GM21717 (cell line): ENCODE results near the gene LSS.

Source experiments
- ATAC-seq: cut with Tn5 transposase; IDR thresholded peaks from one replicate; pipeline ENCODE4 v1.9.1; 2021; ENCODE audit warnings: mild to moderate bottlenecking, moderate library complexity; ENCODE audit not compliant: unreplicated experiment

LSS gene

DNA sequence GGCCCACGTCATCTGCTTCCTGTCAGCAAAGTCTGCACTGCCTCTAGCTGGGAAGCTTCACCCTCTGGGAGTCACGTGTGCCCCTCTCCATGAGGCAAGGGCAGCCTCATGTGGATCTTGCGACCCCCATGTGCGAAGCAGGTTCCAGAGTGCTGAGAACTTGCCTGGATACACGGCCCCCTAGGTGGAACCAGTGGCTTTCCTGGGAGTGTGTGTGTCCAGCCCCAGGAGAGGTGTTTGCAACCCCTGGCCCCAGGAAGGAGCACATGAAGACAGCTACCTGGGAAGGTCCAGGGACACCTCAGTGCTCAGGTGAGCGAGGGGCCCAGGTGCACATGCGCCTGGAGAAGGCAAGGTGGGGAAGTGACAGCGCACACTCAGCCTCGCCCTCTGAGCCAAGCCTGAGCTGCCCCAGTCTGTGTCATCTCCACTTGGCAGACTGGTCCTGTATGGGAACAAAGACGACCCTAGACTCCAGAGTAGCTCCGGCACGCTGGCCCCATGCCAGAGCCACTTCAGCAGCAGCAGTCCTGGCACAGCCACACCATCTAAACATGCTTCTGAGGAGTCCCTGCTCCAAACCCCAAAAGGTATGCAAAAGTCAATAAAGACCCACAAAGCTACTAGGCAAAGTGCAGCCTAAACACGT lies 8.9 kb downstream of the LSS start:
- no peak for ATAC-seq

DNA sequence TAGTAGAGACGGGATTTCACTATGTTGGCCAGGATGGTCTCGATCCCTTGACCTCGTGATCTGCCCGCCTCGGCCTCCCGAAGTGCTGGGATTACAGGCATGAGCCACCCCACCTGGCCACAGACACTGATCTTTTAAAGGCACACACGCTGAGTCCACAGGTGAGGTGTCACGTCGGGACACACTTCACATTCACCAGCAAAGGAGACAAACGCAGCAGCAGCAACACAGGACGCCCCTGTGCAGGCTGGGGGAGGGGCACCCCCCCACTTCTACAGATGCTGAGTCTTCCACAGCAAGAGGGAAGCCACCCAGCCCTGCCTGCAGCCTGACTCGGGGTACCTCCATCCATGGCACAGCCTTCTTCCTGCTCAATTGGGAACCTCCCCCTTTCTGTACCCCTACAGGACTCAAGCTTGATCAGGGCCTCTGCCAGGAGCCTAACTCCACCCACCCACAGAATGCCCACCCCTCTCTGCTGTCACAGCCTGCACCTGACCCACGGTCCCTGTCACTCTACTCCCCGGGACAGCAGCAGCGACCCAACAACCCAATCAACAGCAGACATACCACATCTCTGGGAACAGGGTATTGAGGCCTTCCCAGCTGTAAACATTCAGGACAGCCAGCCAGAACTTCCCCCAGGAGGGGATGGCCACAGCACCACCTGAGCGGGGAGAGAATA lies 9.5 kb downstream of the LSS start:
- no peak for ATAC-seq

- ATAC-seq: no peak
These were observed 10.9 kb downstream of the LSS start for GRCh38 chr21:46217511-46218196.

GRCh38 chr21:46216132-46216747 lies 12.3 kb downstream of the LSS start:
- no peak for ATAC-seq

DNA sequence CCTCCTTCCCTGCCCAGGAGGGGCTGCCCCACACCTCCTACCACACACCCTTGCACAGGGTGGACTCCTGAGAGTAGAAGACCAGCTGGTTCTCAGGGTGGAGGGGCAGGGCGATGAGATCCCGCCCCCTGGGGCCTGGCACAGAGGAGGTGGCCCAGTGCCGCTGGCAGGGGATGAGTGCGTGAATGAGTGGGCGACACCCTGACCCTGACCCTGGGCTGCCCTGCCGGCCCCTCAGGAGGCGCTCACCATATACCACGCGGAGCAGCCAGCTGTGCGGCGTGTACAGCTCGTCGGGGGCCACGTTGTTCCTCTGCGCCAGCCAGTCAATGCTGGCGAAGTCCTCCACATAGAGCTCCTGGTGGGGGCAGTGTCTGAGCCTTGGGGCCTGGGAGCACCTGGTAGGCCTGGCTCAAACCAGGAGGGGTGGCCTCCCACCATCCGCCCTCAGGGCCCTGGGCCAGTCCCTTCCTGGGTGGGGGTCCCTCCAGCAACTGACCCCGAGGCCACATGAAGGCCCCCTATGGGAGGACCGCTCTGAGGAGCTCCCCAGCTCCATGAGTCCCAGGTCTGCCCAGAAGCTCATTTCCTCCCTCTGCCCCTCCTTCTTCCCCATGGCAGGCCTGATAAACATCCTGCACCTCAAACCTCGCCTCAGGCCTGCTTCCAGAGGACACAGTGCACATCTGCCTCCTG lies 13.0 kb downstream of the LSS start:
- ATAC-seq: no peak

DNA sequence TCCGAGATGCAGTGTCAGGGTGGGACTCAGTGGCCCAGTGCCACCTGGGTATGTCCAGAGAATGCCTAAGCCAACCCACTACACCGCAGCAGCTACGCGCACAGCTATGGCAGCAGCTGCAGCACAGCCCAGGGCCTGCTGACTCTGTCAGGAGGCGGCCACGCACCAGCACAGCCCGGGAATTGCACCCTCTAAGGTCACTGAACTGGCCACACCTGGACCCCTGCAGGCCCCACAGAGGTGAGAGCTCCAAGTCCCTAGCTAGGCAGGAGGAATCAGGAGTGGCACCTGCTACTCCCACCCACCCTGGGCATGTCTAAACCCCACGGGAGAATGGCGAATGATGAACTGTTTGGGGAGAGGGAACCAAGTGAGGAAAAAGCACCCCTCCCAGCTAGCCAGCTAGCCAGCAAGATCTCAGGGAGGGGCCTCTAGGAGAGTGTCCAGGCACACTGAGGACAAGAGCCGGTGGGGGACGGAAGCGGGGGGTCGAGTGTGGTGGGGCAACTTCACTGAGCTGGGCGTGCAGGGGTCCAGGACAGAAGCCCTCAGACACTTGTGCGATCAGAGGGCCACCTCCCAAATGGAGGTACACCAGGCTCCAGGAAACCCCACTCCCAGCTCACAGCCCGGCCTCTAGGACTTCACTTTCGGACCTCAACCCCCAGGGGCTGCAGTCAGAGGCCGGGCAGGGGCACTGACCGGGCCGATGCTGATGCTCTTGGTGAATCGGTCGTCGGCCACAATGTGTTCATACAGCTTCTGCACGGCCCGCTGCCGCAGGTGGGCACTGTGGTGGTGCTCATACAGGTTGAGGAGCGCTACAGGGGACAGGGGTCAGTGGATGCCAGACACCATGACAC lies 13.9 kb downstream of the LSS start:
- no peak for ATAC-seq

DNA sequence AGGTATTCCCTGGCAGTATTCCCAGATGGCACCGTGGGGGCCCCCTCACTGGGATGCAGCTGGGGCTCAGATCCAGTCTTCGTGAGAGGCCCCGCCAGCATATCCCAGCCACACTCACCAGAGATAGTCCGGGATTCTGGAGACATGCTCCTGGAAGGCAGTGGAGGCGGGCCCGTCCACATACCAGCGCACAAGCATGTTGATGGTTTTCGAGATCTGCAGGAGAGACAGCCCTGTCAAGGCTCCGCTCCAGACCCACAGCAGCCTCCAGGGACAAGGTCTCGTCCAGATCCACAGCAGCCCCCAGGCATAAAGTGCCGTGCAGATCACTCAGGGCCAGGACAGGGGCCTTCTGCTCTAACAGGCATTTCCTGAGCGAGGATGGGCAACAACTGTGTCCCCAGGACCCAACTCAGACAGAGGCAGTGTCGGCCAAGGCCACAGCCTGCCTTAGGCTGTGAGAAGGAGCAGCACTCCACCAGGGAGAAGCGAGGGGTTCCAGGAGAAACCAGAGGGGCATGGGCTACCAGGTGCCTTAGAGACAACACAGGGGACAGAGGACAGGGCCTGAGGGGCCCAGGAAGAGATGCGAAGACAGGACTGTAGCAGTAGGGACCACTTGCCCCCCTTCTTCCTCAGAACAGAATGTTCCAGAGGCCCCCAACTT lies 14.8 kb downstream of the LSS start:
- no peak for ATAC-seq

DNA sequence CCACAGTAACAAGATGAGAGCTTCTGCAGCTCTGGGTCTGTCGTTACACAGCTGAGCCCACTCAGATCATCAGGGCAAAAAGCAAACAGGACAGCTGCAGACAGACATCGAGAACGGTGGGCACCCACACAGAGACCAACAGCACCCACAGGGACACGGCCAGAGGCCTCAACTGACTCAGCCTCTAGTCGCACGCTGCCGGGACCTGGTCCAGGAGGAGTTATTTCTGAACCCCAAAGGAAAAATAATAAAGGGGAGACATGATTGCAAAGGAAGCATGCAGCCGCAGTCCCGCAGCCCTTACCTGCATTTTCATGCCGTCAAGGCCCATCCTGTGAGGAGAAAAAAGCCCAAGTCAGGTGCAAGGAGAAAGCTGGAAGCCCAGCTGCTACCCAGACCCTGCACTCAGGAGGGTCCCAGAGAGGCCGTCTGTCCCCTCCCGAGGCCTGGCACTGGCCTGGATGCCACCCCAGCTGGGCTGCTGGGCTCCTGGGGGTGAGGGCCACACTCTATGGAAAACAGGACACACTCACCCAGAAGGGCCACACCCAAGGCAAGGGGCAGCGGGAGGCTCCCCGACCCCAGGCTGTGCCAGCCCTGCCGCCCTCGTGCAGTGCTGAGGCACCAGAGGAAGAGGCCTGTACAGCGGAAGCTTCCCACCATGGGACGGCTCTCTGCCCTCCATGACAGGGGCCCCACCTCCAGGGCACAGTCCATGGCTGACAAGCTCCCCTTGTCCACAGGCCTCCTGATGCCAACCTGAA lies 15.7 kb downstream of the LSS start:
- ATAC-seq: no peak

GRCh38 chr21:46211786-46212720 lies 16.5 kb downstream of the LSS start:
- ATAC-seq: no peak

- ATAC-seq: no peak
These were observed 17.2 kb downstream of the LSS start for GRCh38 chr21:46211376-46211775.

- ATAC-seq: no peak
These were observed 18.0 kb downstream of the LSS start for GRCh38 chr21:46210378-46211136.

GRCh38 chr21:46208761-46209721 lies 19.5 kb downstream of the LSS start:
- no peak for ATAC-seq

- no peak for ATAC-seq
These were observed 20.5 kb downstream of the LSS start for GRCh38 chr21:46207920-46208591.

GRCh38 chr21:46207006-46207919 lies 21.3 kb downstream of the LSS start:
- no peak for ATAC-seq
